Fibroblast of lung (primary cell): Measurements from ENCODE around the gene DIP2C. TPM values are rescaled to one million over a fixed set of nuclear protein-coding genes. Genes with fewer than 3 reads are reported as not detected.

Experiments
- DNase-seq, 2 donors: peaks; one replicate each; pipeline versions ENCODE4 v3.0.0 to v3.0.0-alpha.2; 2010; ENCODE audit warnings: low read depth in 2 of 2
- H2AFZ ChIP-seq: 2 replicates; pipeline ENCODE4 v1.5.1; 2012; ENCODE audit warnings: low read length, control low read depth, inconsistent platforms
- H3K27ac ChIP-seq: 2 replicates; pipeline ENCODE4 v1.5.1; 2011; ENCODE audit warnings: low read length, control low read depth; ENCODE audit not compliant: insufficient read depth
- H3K27me3 ChIP-seq: 2 replicates; pipeline ENCODE4 v1.5.1; 2011; ENCODE audit warnings: mild to moderate bottlenecking, low read length; ENCODE audit not compliant: control insufficient read depth, insufficient read depth
- H3K36me3 ChIP-seq: 2 replicates; pipeline ENCODE4 v1.5.1; 2011; ENCODE audit warnings: low read length; ENCODE audit not compliant: control insufficient read depth, insufficient read depth
- H3K4me1 ChIP-seq: 2 replicates; pipeline ENCODE4 v1.5.1; 2011; ENCODE audit warnings: low read length; ENCODE audit not compliant: control insufficient read depth, insufficient read depth; ENCODE audit errors: extremely low read depth
- H3K4me2 ChIP-seq: 2 replicates; pipeline ENCODE4 v1.5.1; 2011; ENCODE audit warnings: low read length, control low read depth; ENCODE audit not compliant: insufficient read depth; ENCODE audit errors: extremely low read depth
- H3K4me3 ChIP-seq, 4 experiments: fragments of 200-600 bp in 1 of 4; sonication (generic) in 1 of 4; replicated peaks in 1 of 4; 2 replicates each; pipeline ENCODE4 v1.5.1; 2011 to 2016; ENCODE audit warnings: low read length in 4 of 4, low read depth in 3 of 4, mild to moderate bottlenecking in 3 of 4, control low read depth in 2 of 4, inconsistent platforms in 1 of 4, mixed read lengths in 1 of 4; ENCODE audit not compliant: insufficient read depth in 1 of 4; ENCODE audit errors: control extremely low read depth in 1 of 4
- H3K79me2 ChIP-seq: 2 replicates; pipeline ENCODE4 v1.5.1; 2012; ENCODE audit warnings: mild to moderate bottlenecking, low read length, inconsistent platforms; ENCODE audit not compliant: control insufficient read depth, insufficient read depth
- H3K9ac ChIP-seq: 2 replicates; pipeline ENCODE4 v1.5.1; 2011; ENCODE audit warnings: mild to moderate bottlenecking, low read length, control low read depth; ENCODE audit not compliant: insufficient read depth
- H3K9me3 ChIP-seq: 2 replicates; pipeline ENCODE4 v1.5.1; 2012; ENCODE audit warnings: low read depth, low read length; ENCODE audit not compliant: control insufficient read depth, insufficient read depth
- H4K20me1 ChIP-seq: 2 replicates; pipeline ENCODE4 v1.5.1; 2011; ENCODE audit warnings: low read length; ENCODE audit not compliant: control insufficient read depth, insufficient read depth; ENCODE audit errors: extremely low read depth
- EZH2 ChIP-seq: IDR thresholded peaks from 2 replicates; pipeline ENCODE4 v1.5.1; 2012; ENCODE audit warnings: low read length, control low read depth, mild to moderate bottlenecking; ENCODE audit errors: missing control alignments
- polyA plus RNA-seq, 2 donors: library from polyadenylated mRNA; depleted of rRNA in 1 of 2; stranded (reverse) in 1 of 2; unstranded in 1 of 2; fragments of >200 nt; gene quantifications; 2 replicates each; pipeline ENCODE4 v1.2.1, GENCODE V29; 2011 to 2012; ENCODE audit warnings: missing spikeins in 1 of 2
- total RNA-seq: library from RNA; depleted of rRNA; stranded (reverse); fragments of >200 nt; gene quantifications from 2 replicates; pipeline ENCODE4 v1.2.1, GENCODE V29; 2014
- TF ChIP-seq, protein P1 (sequence below), 2 donors: IDR thresholded peaks in 1 of 2; conservative IDR thresholded peaks in 1 of 2; 1 replicate in 1 of 2; 2 replicates in 1 of 2; pipeline ENCODE4 v1.5.1; 2011 to 2012; ENCODE audit warnings: low read length in 2 of 2, control low read depth in 1 of 2, inconsistent platforms in 1 of 2, low read depth in 1 of 2, mild to moderate bottlenecking in 1 of 2

DIP2C gene
- total and polyA plus RNA-seq, 2 donors (not counting 1 experiment from before 2014, with no cell fraction given), result 10.7 to 18.3 TPM

DNA sequence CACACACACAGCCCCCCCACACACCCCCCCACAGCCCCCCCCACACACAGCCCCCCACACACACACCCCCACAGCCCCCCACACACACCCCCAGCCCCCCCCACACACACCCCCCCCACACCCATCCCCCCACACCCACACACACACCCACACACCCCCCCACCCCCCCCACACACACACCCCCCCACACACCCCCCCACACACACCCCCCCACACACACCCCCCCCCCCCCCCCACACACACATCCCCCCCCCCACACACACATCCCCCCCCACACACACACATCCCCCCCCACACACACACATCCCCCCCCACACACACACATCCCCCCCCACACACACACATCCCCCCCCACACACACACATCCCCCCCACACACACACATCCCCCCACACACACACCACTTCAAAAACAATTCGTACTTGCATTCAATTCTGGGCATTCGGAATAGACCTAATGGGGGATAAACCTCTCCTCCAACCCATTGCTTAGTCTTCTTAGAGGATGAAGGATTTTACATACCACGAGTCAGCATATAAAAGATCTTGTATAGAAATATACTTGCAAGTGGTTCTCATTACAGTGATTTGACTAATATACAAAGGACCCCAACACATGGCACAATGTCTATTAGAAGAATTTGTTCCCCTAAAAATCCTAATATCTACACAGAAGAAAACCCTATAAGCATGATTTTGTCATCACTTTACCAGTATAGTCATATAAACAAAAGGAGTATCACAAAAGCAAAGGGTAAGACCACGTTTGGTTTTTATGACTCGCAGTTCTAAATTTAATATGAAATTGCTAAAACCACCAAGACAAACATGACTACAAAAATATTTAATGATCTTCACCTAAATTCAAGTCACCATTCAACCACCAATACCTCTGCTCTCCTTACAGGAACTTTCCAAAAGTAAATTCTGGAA lies 80.9 kb downstream of the DIP2C start:
- peak; percentile 36 to 53 for DNase-seq
- no peak overlapping the region for H2AFZ ChIP-seq
- H3K36me3 ChIP-seq, result no peaks in the 10 kb centered on the region
- H3K27ac ChIP-seq, result no peak overlapping the region
- no peak overlapping the region for H3K4me2 ChIP-seq
- TF ChIP-seq, protein P1, sequence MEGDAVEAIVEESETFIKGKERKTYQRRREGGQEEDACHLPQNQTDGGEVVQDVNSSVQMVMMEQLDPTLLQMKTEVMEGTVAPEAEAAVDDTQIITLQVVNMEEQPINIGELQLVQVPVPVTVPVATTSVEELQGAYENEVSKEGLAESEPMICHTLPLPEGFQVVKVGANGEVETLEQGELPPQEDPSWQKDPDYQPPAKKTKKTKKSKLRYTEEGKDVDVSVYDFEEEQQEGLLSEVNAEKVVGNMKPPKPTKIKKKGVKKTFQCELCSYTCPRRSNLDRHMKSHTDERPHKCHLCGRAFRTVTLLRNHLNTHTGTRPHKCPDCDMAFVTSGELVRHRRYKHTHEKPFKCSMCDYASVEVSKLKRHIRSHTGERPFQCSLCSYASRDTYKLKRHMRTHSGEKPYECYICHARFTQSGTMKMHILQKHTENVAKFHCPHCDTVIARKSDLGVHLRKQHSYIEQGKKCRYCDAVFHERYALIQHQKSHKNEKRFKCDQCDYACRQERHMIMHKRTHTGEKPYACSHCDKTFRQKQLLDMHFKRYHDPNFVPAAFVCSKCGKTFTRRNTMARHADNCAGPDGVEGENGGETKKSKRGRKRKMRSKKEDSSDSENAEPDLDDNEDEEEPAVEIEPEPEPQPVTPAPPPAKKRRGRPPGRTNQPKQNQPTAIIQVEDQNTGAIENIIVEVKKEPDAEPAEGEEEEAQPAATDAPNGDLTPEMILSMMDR (conservative IDR thresholded peaks at IDR 0.05 in 1 of 2, IDR thresholded peaks at IDR 0.05 in 1 of 2; ENCODE audit: low read depth in 1 of 2, low read length in 2 of 2), result no peak
- TF ChIP-seq EZH2, result no peak
- H3K9ac ChIP-seq, result no peak overlapping the region
- H3K79me2 ChIP-seq, result peaks cover 29% of the 10 kb centered on the region
- H3K4me1 ChIP-seq, result no peaks in the 10 kb centered on the region
- no peak overlapping the region for H3K4me3 ChIP-seq
- H3K9me3 ChIP-seq, result no peaks in the 10 kb centered on the region
- no peaks in the 10 kb centered on the region for H4K20me1 ChIP-seq
- H3K27me3 ChIP-seq, result no peaks in the 10 kb centered on the region

DNA sequence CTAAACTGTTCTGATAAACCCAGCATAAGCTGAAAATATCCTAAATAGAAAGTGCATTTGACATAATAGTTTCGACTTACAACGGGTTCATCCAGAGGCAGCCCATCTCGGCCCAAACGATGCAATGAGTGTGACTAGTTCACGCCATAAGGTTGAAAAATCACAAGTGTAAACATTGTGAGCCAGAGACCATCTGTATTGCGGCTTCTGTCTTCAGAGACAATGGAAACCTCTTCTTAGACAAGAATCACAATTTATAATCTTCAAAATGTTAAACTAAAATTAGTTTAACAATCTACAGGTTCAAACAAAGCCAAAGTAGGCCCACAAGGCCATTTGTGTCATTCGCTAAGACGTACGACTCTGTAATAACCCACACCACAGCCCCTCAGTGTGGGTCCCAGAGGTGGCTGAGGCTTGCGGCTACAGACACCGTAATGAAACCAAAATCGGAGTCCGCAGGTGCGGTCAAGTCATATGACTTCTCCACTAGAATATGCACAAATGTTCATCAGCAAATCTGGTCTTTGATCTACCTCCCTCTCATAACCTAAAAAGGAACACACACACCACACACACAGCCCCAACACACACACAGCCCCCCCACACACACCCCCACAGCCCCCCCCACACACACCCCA lies 81.8 kb downstream of the DIP2C start:
- TF ChIP-seq, protein P1 (conservative IDR thresholded peaks at IDR 0.05 in 1 of 2, IDR thresholded peaks at IDR 0.05 in 1 of 2; ENCODE audit: low read depth in 1 of 2, low read length in 2 of 2), result no peak
- TF ChIP-seq EZH2, result no peak
- Histone ChIP-seq H3K27ac (no peak overlapping the region), H4K20me1 (no peaks in the 10 kb centered on the region), H2AFZ (no peak overlapping the region), H3K27me3 (no peaks in the 10 kb centered on the region), H3K9me3 (no peaks in the 10 kb centered on the region), H3K36me3 (no peaks in the 10 kb centered on the region), H3K4me1 (no peaks in the 10 kb centered on the region), H3K9ac (no peak overlapping the region), H3K79me2 (peaks cover 27% of the 10 kb centered on the region), H3K4me2 (no peak overlapping the region), H3K4me3 (no peak overlapping the region)
- peak in 1 of 2 donors; percentile 36 for DNase-seq

GRCh38 chr10:606762-607544 lies 82.5 kb downstream of the DIP2C start:
- peak; percentile 54 to 80 for DNase-seq
- H3K9ac ChIP-seq, result no peak overlapping the region
- no peak overlapping the region for H3K4me3 ChIP-seq
- H3K4me2 ChIP-seq, result no peak overlapping the region
- H3K4me1 ChIP-seq, result no peaks in the 10 kb centered on the region
- H3K36me3 ChIP-seq, result no peaks in the 10 kb centered on the region
- TF ChIP-seq, protein P1 (conservative IDR thresholded peaks at IDR 0.05 in 1 of 2, IDR thresholded peaks at IDR 0.05 in 1 of 2; ENCODE audit: low read depth in 1 of 2, low read length in 2 of 2), result no peak
- TF ChIP-seq EZH2, result no peak
- H2AFZ ChIP-seq, result no peak overlapping the region
- no peaks in the 10 kb centered on the region for H4K20me1 ChIP-seq
- H3K27ac ChIP-seq, result no peak overlapping the region
- no peaks in the 10 kb centered on the region for H3K27me3 ChIP-seq
- peaks cover 33% of the 10 kb centered on the region for H3K79me2 ChIP-seq
- no peaks in the 10 kb centered on the region for H3K9me3 ChIP-seq
